Upper lobe of right lung (tissue), 1 donor: ENCODE results near the gene COL4A1. TPM values are rescaled to one million over a fixed set of nuclear protein-coding genes. Genes with fewer than 3 reads are reported as not detected.

Experiments
- ATAC-seq: fragments of 200-7000 bp; cut with Tn5 transposase; one replicate; pipeline ENCODE4 v1.9.1; 2020; ENCODE audit warnings: mild to moderate bottlenecking, moderate library complexity
- DNase-seq: peaks from one replicate; pipeline ENCODE4 v3.0.0-alpha.2; 2020
- H3K27ac ChIP-seq: fragments of 200-600 bp; one replicate; pipeline ENCODE4 v1.8.0; 2022
- H3K27me3 ChIP-seq: fragments of 200-600 bp; one replicate; pipeline ENCODE4 v1.8.0; 2022; ENCODE audit warnings: mild to moderate bottlenecking
- H3K36me3 ChIP-seq: fragments of 200-600 bp; one replicate; pipeline ENCODE4 v1.8.0; 2022
- H3K4me1 ChIP-seq: fragments of 200-600 bp; one replicate; pipeline ENCODE4 v1.8.0; 2022
- H3K4me3 ChIP-seq: fragments of 200-600 bp; one replicate; pipeline ENCODE4 v1.8.0; 2022; ENCODE audit warnings: mild to moderate bottlenecking
- H3K9me3 ChIP-seq: fragments of 200-600 bp; one replicate; pipeline ENCODE4 v1.8.0; 2022
- CTCF ChIP-seq: fragments of 200-600 bp; IDR thresholded peaks from one replicate; pipeline ENCODE4 v1.8.0; 2022; ENCODE audit warnings: antibody characterized with exemption
- intact Hi-C: fragments of 100-400 bp; cut with DNase I; formaldehyde crosslinking; loops from one replicate; pipeline ENCODE4 v1.11.0; 2022
- total RNA-seq: library from RNA; stranded (reverse); fragmentation: NEBNext Ultra II Directional; extraction: Animal tissue kit (Norgen Biotek cat#: 25700); gene quantifications from one replicate; pipeline ENCODE4 v1.2.1, GENCODE V29; 2021
- donor health status: DM: no; HTN: yes; CAD: no; lungs with severe emphysema.

Gene COL4A1
- total RNA-seq, 1 donor from 2014 or later: 242 TPM

DNA sequence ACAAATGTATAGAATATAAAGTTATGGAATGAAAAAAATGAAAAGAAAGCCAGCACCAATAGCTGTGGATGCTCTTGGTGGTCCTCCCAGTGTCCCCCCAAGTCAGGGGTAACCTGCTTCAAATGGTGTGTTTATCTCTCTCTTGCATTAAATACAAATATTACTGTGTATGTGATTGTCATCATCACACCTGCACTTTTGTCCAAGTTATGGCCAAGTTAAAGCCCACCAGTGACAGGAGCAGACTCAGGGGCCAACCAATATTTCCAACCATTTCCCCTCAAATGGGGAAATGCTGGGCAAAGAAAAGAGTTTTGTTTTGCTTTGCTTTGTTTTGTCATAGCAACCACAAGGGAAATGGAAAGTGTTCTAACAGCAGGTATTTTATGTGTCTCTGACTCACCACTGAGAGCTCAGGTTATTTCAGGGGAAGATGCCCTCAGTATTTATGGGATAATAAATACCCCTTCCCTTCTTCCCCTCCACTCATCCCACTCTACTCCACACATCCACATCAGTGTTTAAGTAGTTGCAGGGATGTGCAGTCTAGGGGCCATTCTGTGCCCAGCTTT is 133.6 kb downstream of the COL4A1 start:
- Histone ChIP-seq H3K9me3 (no peaks in the 10 kb centered on the region), H3K4me3 (no peak overlapping the region), H3K27me3 (no peaks in the 10 kb centered on the region), H3K4me1 (no peaks in the 10 kb centered on the region), H3K27ac (no peak overlapping the region), H3K36me3 (peaks cover 78% of the 10 kb centered on the region)
- DNase-seq: no peak
- intact Hi-C loops: no loop called here
- no peak for TF ChIP-seq CTCF
- ATAC-seq: no peak

DNA sequence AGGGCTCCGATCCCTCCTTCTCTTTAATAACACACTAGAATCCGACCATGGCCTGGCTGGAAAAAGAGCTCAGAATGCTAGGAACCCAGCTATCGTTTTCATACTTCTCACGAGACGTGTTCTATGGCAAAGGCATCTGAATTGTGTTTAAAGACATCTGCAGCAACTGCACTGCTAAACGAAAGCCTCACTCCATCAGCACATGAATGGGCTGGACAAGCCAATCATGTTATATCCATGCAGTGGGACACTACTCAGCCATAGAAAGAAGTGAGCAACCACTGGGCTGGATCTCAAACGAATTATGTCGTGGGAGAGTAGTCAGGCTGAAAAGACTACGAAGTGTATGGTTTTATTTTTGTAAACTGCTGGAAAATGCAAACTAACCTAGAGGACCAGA is 136.1 kb downstream of the COL4A1 start:
- Histone ChIP-seq H3K9me3 (no peaks in the 10 kb centered on the region), H3K27ac (no peak overlapping the region), H3K36me3 (peaks cover 76% of the 10 kb centered on the region), H3K4me1 (no peaks in the 10 kb centered on the region), H3K27me3 (no peaks in the 10 kb centered on the region), H3K4me3 (no peak overlapping the region)
- no peak for DNase-seq
- intact Hi-C loops: no loop called here
- ATAC-seq: no peak
- no peak for TF ChIP-seq CTCF

- intact Hi-C loops: no loop called here
- no peak for TF ChIP-seq CTCF
- Histone ChIP-seq H3K27me3 (no peaks in the 10 kb centered on the region), H3K4me1 (no peaks in the 10 kb centered on the region), H3K9me3 (no peaks in the 10 kb centered on the region), H3K4me3 (no peak overlapping the region), H3K27ac (no peak overlapping the region), H3K36me3 (peaks cover 73% of the 10 kb centered on the region)
- DNase-seq (no peak), ATAC-seq (no peak)
These were observed 136.8 kb downstream of the COL4A1 start for GRCh38 chr13:110170020-110170790.

DNA sequence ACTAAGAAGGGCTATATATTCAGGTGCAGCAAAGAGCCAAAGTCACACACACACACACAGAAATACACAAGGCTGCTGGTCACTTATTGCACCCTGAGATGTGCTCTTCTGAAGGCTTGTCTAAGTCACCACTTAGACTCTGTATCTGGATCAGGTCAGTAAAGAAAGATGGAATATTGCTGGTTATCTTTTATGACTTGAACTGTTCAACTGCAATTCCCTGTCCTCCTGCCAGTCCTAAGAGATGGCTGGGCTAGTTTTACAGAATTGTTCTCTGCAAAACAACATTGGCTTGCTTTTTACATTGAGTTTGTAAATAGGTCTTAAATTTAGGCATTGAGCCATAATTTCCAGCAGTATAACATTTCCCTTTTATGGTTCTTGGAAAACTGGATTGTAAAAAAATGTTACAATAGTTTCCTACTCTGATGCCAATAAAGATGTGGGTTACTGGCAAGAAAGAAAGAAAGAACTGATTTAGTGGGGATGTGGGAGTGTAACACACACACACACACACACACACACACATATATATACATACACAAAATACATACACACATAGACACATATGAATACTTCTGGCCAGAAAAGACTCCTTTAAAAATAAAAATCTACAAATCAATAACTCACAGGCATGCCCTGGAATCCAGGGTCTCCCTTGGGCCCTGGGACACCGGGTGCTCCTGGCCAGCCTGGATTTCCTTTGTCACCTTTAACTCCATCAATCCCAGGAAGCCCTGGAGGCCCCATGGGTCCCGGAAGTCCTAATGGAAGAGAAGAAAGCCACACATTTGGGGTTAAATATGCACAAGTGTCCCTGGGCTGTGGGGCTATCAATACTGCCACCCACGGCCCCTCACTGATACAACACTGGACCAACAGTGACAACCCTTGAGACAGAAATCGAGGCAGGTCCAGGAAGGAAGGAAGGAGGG is 137.7 kb downstream of the COL4A1 start:
- no peak overlapping the region for H3K27ac ChIP-seq
- no peak for ATAC-seq

DNA sequence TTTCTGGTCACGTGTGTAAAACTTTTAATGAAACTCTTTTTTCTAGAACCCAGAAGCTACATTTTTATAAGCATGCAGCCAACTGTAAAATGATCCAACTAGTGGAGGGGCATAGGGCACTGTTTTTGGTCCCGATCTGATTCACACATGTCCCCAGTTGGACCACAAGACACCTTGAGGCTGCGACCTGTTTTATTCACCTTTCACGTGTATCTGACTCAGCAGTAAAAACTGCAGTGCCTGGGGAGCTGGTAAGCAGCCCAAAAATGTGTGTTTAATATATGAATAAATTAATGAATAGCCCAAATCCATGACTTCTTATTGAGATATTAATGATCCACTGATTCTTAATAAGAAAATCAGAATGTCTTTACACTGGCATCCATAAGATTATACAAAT is 140.4 kb downstream of the COL4A1 start:
- intact Hi-C loops: no loop called here
- DNase-seq: no peak
- no peak overlapping the region for H3K27ac ChIP-seq
- peaks cover 71% of the 10 kb centered on the region for H3K36me3 ChIP-seq
- ATAC-seq: no peak
- no peaks in the 10 kb centered on the region for H3K9me3 ChIP-seq
- no peak overlapping the region for H3K4me3 ChIP-seq
- H3K4me1 ChIP-seq: peaks cover 7% of the 10 kb centered on the region
- no peaks in the 10 kb centered on the region for H3K27me3 ChIP-seq
- TF ChIP-seq CTCF: no peak

More for the DNA sequence above, 137.7 kb downstream of the COL4A1 start:
- Histone ChIP-seq H3K9me3 (no peaks in the 10 kb centered on the region), H3K4me1 (no peaks in the 10 kb centered on the region), H3K27me3 (no peaks in the 10 kb centered on the region), H3K4me3 (no peak overlapping the region), H3K36me3 (peaks cover 73% of the 10 kb centered on the region)
- no peak for TF ChIP-seq CTCF
- no peak for DNase-seq
- intact Hi-C loops: no loop called here
